HCT116 (cell line): Measurements from ENCODE around the gene MUC21.

Experiments used
- CTCF ChIP-seq, 3 experiments: fragments of 200-600 bp in 1 of 3; sonication (generic) in 1 of 3; IDR thresholded peaks in 2 of 3; conservative IDR thresholded peaks in 1 of 3; 2 replicates each; pipeline ENCODE4 v1.5.1; 2012 to 2017; ENCODE audit warnings: low read depth in 2 of 3, low read length in 2 of 3, antibody characterized with exemption in 1 of 3, borderline replicate concordance in 1 of 3, control low read depth in 1 of 3, mild to moderate bottlenecking in 1 of 3, mixed read lengths in 1 of 3, mixed run types in 1 of 3, moderate library complexity in 1 of 3; ENCODE audit not compliant: insufficient read depth in 1 of 3
- EGR1 ChIP-seq: IDR thresholded peaks from 2 replicates; pipeline ENCODE4 v1.6.1; 2012; ENCODE audit warnings: low read depth
- EZH2 ChIP-seq: fragments of 200-600 bp; sonication (generic); IDR thresholded peaks from 2 replicates; pipeline ENCODE4 v1.6.1; 2017; ENCODE audit warnings: antibody characterized with exemption, mixed run types
- POLR2A ChIP-seq: IDR thresholded peaks from 2 replicates; pipeline ENCODE4 v1.7.0; 2011; ENCODE audit warnings: borderline replicate concordance; ENCODE audit not compliant: insufficient read depth, insufficient read length; ENCODE audit errors: extremely low read depth
- POLR2AphosphoS5 ChIP-seq: IDR thresholded peaks from 2 replicates; pipeline ENCODE4 v1.6.1; 2011; ENCODE audit warnings: mild to moderate bottlenecking, low read depth, low read length, moderate library complexity
- REST ChIP-seq: IDR thresholded peaks from 2 replicates; pipeline ENCODE4 v1.6.1; 2012; ENCODE audit warnings: low read depth
- SIN3A ChIP-seq: IDR thresholded peaks from 2 replicates; pipeline ENCODE4 v1.6.1; 2012; ENCODE audit warnings: low read depth

DNA sequence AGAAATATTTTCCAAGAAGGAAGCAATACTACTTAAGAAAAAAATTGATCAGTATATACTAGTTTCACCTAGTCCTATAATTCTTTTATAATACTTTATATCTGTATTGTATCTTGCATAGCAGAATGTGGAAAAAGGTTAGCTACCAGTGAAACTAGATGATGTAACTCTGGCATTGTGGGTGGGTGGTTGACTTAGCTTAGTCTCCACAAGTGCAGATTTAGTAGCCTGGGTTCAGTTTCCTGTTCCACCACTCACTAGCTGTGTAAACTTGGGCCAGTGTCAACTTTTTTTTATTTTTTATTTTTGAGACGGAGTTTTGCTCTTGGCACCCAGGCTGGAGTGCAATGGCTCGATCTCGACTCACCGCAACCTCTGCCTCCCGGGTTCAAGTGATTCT lies 2.0 kb downstream of the MUC21 start:
- TF ChIP-seq CTCF (IDR thresholded peaks at IDR 0.05 in 2 of 3, conservative IDR thresholded peaks at IDR 0.05 in 1 of 3; ENCODE audit: borderline replicate concordance in 1 of 3, insufficient read depth in 1 of 3, low read depth in 2 of 3, low read length in 2 of 3) = no peak
- no peak for TF ChIP-seq POLR2AphosphoS5
- TF ChIP-seq POLR2A = no peak
- no peak for TF ChIP-seq EZH2
- no peak for TF ChIP-seq REST
- no peak for TF ChIP-seq SIN3A
- no peak for TF ChIP-seq EGR1
